Measurements from ENCODE around the gene VAV3. TPM values are rescaled to one million over a fixed set of nuclear protein-coding genes. Genes with fewer than 3 reads are reported as not detected.

VAV3 gene
- total and polyA plus RNA-seq, 12 donors, result 1.1 to 8.5 (median 4.1) TPM

DNA sequence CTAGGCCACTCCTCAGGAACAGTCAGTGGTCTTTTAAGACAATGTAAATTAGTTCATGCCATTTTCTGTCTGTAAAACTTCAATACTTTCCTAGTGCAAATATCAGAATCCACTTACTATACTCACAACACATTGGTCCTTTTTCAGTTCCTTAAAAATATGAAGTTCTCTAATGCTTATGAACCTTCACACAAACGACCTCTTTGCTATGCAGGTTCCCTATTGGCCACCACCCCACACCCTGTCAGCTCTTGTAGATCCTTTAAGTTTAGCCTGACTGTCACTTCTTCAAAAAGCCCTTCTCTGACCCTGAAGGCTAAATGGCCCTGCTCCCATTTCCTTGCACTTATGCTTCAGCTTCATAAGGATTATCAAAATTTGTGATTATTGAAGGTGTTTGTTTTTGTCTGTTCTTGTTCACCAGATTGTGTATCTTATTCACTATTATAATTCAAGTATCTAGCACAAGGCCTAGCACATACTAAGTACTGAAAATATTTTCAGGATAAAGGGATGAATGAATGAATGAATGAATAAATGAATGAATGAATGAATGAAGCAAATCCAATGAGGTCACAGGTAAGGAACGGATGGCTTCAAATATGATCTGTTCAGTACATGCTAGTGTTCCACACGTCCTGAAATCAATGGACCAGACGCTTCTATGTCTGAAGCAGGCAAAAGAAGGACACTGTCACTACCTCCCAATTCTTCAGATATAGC, 373.9 kb downstream of the VAV3 start:
- Histone ChIP-seq H3K36me3 (replicated peaks in 1 of 2) (no peaks in the 10 kb centered on the region), H3K27ac (no peak overlapping the region), H3K4me1 (replicated peaks in 1 of 2) (no peaks in the 10 kb centered on the region), H3K27me3 (no peaks in the 10 kb centered on the region), H3K9me3 (replicated peaks in 1 of 3) (no peaks in the 10 kb centered on the region), H3K4me3 (no peak overlapping the region)
- DNase-seq, result peak in 1 of 7 donors; percentile 9
- intact Hi-C loops (cut with DNase I), result no loop called here
- TF ChIP-seq, protein P1, sequence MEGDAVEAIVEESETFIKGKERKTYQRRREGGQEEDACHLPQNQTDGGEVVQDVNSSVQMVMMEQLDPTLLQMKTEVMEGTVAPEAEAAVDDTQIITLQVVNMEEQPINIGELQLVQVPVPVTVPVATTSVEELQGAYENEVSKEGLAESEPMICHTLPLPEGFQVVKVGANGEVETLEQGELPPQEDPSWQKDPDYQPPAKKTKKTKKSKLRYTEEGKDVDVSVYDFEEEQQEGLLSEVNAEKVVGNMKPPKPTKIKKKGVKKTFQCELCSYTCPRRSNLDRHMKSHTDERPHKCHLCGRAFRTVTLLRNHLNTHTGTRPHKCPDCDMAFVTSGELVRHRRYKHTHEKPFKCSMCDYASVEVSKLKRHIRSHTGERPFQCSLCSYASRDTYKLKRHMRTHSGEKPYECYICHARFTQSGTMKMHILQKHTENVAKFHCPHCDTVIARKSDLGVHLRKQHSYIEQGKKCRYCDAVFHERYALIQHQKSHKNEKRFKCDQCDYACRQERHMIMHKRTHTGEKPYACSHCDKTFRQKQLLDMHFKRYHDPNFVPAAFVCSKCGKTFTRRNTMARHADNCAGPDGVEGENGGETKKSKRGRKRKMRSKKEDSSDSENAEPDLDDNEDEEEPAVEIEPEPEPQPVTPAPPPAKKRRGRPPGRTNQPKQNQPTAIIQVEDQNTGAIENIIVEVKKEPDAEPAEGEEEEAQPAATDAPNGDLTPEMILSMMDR (IDR thresholded peaks at IDR 0.05), result no peak
- no peak for TF ChIP-seq POLR2A (IDR thresholded peaks at IDR 0.05)
- 62 to 81% (median 71%) methylated on average over 4 of the region's 4 CpGs for WGBS, 4 donors

DNA sequence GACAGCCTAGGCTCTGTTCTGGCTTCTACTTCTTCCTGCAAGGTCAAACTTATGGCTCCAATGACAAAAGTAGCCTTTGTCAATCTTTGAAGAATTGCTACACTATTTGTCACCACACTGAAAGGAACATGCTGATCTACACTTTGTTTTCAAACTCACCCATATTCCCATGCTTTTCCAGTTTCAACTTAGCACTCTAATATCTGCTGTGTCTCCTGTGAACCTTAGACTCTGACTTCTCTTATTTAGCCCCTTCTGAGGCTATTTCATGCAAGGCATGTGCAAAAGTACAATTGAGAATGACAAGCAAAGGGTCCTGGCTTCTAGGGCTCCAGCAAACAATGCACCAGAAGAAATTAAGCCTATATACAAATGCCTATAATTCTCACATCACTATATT, 374.9 kb downstream of the VAV3 start:
- Histone ChIP-seq H3K27ac (no peak overlapping the region), H3K27me3 (no peaks in the 10 kb centered on the region), H3K9me3 (replicated peaks in 1 of 3) (no peaks in the 10 kb centered on the region), H3K4me3 (no peak overlapping the region), H3K36me3 (replicated peaks in 1 of 2) (no peaks in the 10 kb centered on the region), H3K4me1 (replicated peaks in 1 of 2) (no peaks in the 10 kb centered on the region)
- TF ChIP-seq POLR2A (IDR thresholded peaks at IDR 0.05), result no peak
- TF ChIP-seq, protein P1 (IDR thresholded peaks at IDR 0.05), result no peak
- intact Hi-C loops (cut with DNase I), result no loop called here
- DNase-seq, result no peak

DNA sequence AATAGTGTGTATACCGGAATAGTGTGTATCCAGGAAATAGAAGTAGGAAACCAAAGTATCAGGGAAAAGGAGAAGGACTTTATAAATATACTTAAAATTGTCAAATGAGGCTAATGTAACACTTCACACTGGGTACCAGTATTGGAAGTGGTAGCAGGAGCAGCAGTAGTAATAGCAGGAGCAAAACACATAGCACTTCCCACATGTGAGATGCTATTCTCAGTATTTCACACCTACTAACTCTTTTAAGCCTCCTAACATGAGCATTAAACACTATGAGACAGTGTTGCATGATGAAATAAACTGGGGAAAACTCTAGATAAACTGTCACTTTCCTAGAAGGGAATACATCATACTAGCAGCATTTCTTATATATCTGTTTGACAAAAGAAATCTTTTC, 376.7 kb downstream of the VAV3 start:
- Histone ChIP-seq H3K4me1 (replicated peaks in 1 of 2) (no peaks in the 10 kb centered on the region), H3K27me3 (no peaks in the 10 kb centered on the region), H3K9me3 (replicated peaks in 1 of 3) (no peaks in the 10 kb centered on the region), H3K4me3 (no peak overlapping the region), H3K27ac (no peak overlapping the region), H3K36me3 (replicated peaks in 1 of 2) (no peaks in the 10 kb centered on the region)
- DNase-seq, result no peak
- intact Hi-C loops (cut with DNase I), result no loop called here
- TF ChIP-seq POLR2A (IDR thresholded peaks at IDR 0.05), result no peak
- TF ChIP-seq, protein P1 (IDR thresholded peaks at IDR 0.05), result no peak
- 90 to 93% (median 91%) methylated on average over 1 of the region's 1 CpG for WGBS, 4 donors

DNA sequence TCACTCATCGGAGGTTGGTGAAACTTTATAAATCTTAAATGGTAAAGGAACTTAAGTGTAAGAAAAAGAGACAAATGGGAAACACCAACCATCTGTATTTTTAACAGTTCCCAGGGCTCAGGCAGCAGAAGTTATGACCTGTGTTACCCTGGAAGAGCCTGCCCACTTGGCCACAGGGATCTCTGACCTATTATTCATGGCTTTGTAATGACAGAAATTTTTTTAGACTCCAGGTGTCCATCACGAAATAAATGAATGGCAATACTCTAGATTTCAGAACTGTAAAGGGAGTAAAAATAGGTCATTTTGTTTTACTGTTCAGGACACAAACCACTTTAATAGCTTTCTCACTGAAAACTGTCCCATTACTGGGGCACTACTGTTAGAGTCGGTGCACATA, 389.8 kb downstream of the VAV3 start:
- H3K4me3 ChIP-seq, result no peak overlapping the region
- no peaks in the 10 kb centered on the region for H3K36me3 ChIP-seq (replicated peaks in 1 of 2)
- 67 to 76% (median 71%) methylated on average over 3 of the region's 3 CpGs for WGBS, 4 donors
- TF ChIP-seq, protein P1 (IDR thresholded peaks at IDR 0.05), result no peak
- no peak for TF ChIP-seq POLR2A (IDR thresholded peaks at IDR 0.05)
- no peaks in the 10 kb centered on the region for H3K9me3 ChIP-seq (replicated peaks in 1 of 3)
- no peaks in the 10 kb centered on the region for H3K27me3 ChIP-seq
- intact Hi-C loops (cut with DNase I), result no loop called here
- no peaks in the 10 kb centered on the region for H3K4me1 ChIP-seq (replicated peaks in 1 of 2)
- H3K27ac ChIP-seq, result no peak overlapping the region
- DNase-seq, result no peak

Data from adrenal gland (tissue), 12 donors.